H1 (cell line): ENCODE data around the gene SHQ1. TPM values are rescaled to one million over a fixed set of nuclear protein-coding genes. Genes with fewer than 3 reads are reported as not detected.

Experiments used
- CBX5 ChIP-seq: fragments of 300-800, 300-1000 bp; sonication (generic); IDR thresholded peaks from 2 replicates; pipeline ENCODE4 v1.7.1; 2016; ENCODE audit warnings: antibody characterized with exemption, low read length, low read depth
- CREB1 ChIP-seq: IDR thresholded peaks from 2 replicates; pipeline ENCODE4 v1.6.1; 2012; ENCODE audit warnings: inconsistent platforms
- GTF2F1 ChIP-seq: IDR thresholded peaks from 2 replicates; pipeline ENCODE4 v1.6.1; 2012; ENCODE audit warnings: low read depth, low read length, improper control_type of control experiment, borderline replicate concordance
- NRF1 ChIP-seq: IDR thresholded peaks from 2 replicates; pipeline ENCODE4 v1.6.1; 2011; ENCODE audit warnings: mild to moderate bottlenecking, low read depth, low read length, improper control_type of control experiment
- SUZ12 ChIP-seq: fragments of 200-600 bp; sonication (generic); IDR thresholded peaks from 2 replicates; pipeline ENCODE4 v1.6.1; 2012; ENCODE audit warnings: mild to moderate bottlenecking, inconsistent platforms, low read length, moderate library complexity, mixed read lengths
- ZNF274 ChIP-seq: IDR thresholded peaks from 2 replicates; pipeline ENCODE4 v1.7.0; 2012; ENCODE audit warnings: low read length, borderline replicate concordance; ENCODE audit errors: extremely low read depth
- polyA plus RNA-seq, 7 experiments: library from polyadenylated mRNA; depleted of rRNA in 3 of 7; stranded (reverse) in 5 of 7; unstranded in 2 of 7; fragments of >200 nt in 5 of 7; fragments of 200-250 nt in 2 of 7; gene quantifications; 1 replicate in 5 of 7; 2 replicates in 1 of 7; 4 replicates in 1 of 7; pipeline versions ENCODE4 v1.2.1 to v1.2.3, GENCODE V29; 2011 to 2013; ENCODE audit warnings: missing spikeins in 2 of 7, mixed read lengths in 2 of 7
- total RNA-seq: library from RNA; stranded (reverse); fragmentation: NEBNext Ultra II Directional; extraction: Animal tissue kit (Norgen Biotek cat#: 25700); gene quantifications from 2 replicates; pipeline ENCODE4 v1.2.1, GENCODE V29; 2021

The SHQ1 gene
- total and polyA plus RNA-seq, 2 of the 8 experiments (the other 6 are each of a cell fraction or from before 2014, with no cell fraction given), result 10.7 to 34.4 TPM

DNA sequence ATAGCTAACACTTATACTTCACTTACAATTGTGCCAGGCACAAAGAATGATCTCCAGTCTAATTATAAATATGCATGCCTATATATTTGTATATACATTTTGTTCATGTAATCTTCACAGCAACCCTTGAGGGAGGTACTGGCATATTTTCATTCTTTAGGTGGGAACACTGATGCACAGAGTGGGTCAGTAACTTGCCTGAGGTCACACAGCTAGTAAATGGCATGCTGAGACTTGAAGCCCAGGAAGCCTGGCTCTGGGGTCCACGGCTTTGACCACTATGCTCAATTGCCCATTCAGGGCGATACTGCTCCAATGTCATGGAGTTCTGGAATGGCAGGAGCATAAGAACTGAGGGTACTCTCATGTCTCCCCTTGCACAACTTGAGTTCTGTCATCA is 139.8 kb downstream of the SHQ1 start (continued):
- TF ChIP-seq NRF1 (no peak), GTF2F1 (no peak), ZNF274 (no peak), SUZ12 (no peak), CBX5 (no peak), CREB1 (no peak)
